ENCODE measurements around the gene GPR3.

DNA sequence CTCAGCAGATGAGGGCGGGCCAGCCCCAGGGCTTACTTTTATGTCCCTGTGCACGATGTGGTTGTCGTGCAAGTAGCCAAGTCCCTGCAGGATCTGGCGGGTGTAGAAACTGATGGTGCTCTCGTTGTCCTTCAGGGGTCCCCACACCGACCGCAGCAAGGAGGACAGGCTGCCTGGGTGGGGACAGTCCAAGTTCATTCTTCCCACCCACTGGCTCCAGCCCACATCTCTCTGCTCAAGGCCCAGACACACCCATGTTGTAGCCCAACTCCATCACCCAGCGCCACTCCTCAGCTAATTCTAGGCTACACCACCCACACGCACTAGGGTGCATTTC lies 32.6 kb upstream of the GPR3 start:
- no peak for TF ChIP-seq EZH2 (IDR thresholded peaks at IDR 0.05; ENCODE audit: insufficient read depth, low read length)
- TF ChIP-seq, protein P1, sequence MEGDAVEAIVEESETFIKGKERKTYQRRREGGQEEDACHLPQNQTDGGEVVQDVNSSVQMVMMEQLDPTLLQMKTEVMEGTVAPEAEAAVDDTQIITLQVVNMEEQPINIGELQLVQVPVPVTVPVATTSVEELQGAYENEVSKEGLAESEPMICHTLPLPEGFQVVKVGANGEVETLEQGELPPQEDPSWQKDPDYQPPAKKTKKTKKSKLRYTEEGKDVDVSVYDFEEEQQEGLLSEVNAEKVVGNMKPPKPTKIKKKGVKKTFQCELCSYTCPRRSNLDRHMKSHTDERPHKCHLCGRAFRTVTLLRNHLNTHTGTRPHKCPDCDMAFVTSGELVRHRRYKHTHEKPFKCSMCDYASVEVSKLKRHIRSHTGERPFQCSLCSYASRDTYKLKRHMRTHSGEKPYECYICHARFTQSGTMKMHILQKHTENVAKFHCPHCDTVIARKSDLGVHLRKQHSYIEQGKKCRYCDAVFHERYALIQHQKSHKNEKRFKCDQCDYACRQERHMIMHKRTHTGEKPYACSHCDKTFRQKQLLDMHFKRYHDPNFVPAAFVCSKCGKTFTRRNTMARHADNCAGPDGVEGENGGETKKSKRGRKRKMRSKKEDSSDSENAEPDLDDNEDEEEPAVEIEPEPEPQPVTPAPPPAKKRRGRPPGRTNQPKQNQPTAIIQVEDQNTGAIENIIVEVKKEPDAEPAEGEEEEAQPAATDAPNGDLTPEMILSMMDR (IDR thresholded peaks at IDR 0.05; ENCODE audit: insufficient read depth, low read depth, low read length), result no peak
